IPS-11a (cell line): ENCODE measurements around the gene RHOXF1.
"Not testable (repeated sequence)": the region's sequence is repeated elsewhere in the genome, so short reads cannot be mapped to it uniquely, and the experiment has no call there.

Experiments used
- H3K4me3 ChIP-seq: one replicate; pipeline ENCODE4 v1.5.1; 2013; ENCODE audit warnings: low read depth, low read length, control low read depth

Gene RHOXF1

DNA sequence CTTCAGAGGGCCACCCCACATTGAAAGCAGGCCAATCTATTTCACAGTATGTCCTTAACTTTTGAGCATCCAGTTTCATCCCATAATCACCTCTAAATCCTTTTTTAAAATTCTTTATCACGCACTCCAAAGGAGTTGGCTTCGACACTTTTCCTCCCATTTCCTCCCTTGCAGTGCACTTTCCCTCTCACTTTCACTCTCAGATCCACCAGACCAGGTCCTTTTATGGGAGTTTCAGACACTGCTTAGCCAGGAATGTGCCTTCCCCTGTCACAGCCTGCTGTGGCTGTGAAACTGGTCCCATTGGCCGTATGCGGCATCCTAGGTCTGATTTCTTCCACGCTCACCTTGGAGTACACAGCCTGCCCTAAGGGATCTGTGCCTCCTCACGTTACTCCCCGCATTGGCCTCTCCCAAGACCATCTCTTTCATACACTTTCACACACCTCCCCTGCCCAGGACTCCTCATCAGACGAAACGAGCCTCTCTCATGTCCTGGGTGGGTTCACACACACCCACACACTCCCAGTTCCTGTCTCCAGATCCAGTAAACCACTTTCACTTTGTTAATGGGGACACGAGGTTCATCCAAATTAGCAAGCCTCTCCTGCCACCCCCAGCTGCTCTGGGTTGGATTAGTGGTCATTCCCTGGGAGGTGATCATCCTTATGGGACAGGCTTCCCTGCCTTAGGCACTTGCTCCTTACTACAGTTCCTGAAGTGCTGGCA, 28.3 kb downstream of the RHOXF1 start:
- no peak overlapping the region for H3K4me3 ChIP-seq

DNA sequence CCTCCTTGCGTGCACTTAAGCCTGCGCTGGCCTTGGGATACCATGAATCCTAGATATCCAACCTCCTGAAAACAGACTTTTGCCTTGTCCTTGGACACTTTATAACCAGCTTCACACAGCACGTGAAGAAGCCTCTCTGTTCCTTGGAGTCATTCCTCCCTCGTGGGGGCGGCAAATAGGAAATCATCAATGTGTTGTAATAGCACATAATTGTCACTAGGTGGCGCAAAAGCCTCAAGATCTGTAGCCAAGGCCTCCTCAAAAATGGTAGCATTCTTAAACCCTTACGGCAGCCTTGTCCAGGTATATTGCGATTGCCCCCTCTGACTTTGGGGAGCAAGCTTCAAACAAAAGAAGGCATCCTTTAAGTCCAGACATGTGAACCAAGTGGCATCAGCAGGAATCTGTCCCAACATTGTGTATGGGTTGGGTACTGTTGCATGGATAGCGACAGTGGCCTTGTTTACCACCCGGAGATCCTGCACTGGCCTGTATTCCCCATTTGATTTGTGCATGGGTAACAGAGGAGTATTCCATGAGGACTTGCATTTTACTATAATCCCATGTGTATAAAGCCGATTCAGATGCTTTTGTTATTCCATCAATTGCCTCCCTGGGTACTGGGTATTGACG, 30.0 kb downstream of the RHOXF1 start:
- H3K4me3 ChIP-seq, result not testable (repeated sequence)

DNA sequence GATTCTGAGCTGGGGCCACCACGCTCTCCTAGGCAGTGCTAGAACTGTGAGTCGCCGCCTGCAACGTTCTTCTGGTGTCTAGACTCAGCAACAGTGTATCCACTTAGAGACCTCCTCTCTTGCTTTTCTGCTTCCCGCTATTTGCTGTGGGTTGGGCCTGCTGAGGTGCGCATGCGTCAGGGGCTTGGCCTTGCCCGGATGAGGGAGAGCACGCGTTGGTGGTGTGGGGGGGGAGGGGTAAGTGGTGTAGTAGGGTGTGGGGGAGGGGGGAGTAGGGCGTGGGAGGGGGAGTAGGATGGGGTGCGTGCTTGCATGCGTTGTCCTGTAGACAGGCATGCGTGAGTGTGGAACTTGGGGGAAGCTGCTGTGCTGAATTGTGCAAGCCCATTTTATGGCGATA, 38.1 kb downstream of the RHOXF1 start, which contains the start of gene RHOXF2B:
Gene RHOXF2B, minus strand, starts transcription at position 101 of the 400 bp plus-strand sequence. CDS start 138 bp downstream, outside the sequence.
- H3K4me3 ChIP-seq, result not testable (repeated sequence)

DNA sequence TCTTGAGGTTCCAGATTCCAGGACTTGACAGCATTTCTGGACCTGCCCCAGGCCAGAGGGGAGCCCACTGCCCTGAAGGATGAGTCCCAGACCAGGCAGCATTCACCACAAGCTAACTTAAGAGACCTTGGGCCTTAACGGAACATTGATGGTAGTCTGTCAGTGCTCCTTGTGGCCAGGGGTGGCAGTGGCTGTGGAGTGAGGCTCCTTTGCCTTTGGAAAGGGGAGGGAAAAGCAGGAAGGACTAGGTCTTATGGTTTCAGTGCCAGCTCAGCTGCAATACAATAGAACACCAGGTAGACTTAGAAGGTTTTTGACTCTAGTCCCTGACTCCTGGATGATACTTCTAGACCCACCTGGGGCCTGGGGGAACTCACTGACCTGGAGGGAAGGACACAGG, 49.5 kb downstream of the RHOXF1 start:
- H3K4me3 ChIP-seq, result not testable (repeated sequence)
